ENCODE measurements around the gene WFDC9.
"Not testable (repeated sequence)": the region's sequence is repeated elsewhere in the genome, so short reads cannot be mapped to it uniquely, and the experiment has no call there.

DNA sequence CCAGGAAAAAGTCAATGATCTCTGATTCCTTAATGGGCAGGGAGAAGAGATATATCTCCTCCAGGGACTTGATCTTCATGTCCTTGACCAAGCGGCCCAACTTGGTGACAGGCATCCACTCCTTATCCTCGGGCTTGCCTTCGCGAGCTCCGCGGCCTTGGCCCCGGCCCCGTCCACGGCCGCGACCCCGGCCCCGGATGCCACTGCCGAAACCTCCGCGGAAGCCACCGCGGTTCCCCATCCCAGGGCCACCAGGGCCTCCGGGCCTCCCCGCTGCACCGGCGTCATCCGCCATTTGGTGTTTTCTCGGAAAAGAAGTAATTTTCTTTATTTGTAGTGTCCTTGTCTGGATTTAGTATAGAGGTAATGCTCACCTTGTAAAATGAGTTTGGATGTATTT is 10.0 kb upstream of the WFDC9 start:
- TF ChIP-seq POLR2AphosphoS5 (IDR thresholded peaks at IDR 0.05; ENCODE audit: insufficient read depth, low read depth, low read length); CTCF (IDR thresholded peaks at IDR 0.05; ENCODE audit: extremely low read depth in 1 of 2, insufficient read depth in 1 of 2, low read depth in 1 of 2, low read length in 2 of 2): not testable (repeated sequence)

Measured in endothelial cell of umbilical vein (primary cell).